CD8-positive, alpha-beta memory T cell (primary cell): ENCODE measurements around the gene REEP6. TPM values are rescaled to one million over a fixed set of nuclear protein-coding genes. Genes with fewer than 3 reads are reported as not detected.
A peak's percentile ranks its signal among the peaks of the same experiment; 100 is the strongest.
"Not testable (repeated sequence)": the region's sequence is repeated elsewhere in the genome, so short reads cannot be mapped to it uniquely, and the experiment has no call there.

ENCODE experiments used
- CTCF ChIA-PET: fragments of 350-600 bp; sonication (Branson Sonifier 250); formaldehyde crosslinking; loops from one replicate; lab custom pipeline; 2021; ENCODE audit warnings: antibody characterized with exemption; lab: Charles Lee
- POLR2A ChIA-PET: fragments of 350-600 bp; sonication (Branson Sonifier 250); formaldehyde crosslinking; loops from one replicate; lab custom pipeline; 2021; ENCODE audit warnings: antibody characterized with exemption; lab: Charles Lee
- DNase-seq, 5 donors: peaks; one replicate each; pipeline versions ENCODE4 v3.0.0 to v3.0.0-alpha.2; 2020 to 2022; ENCODE audit warnings: mixed read lengths in 1 of 5
- H3K27ac ChIP-seq: one replicate; pipeline ENCODE4 v1.7.0; 2013; ENCODE audit warnings: low read depth, mild to moderate bottlenecking, low read length, moderate library complexity
- H3K27me3 ChIP-seq: 2 replicates; pipeline ENCODE4 v1.7.0; 2013; ENCODE audit warnings: low read length, mild to moderate bottlenecking; ENCODE audit not compliant: insufficient read depth, poor library complexity, severe bottlenecking
- H3K36me3 ChIP-seq: 2 replicates; pipeline ENCODE4 v1.7.0; 2013; ENCODE audit warnings: mild to moderate bottlenecking, low read length, moderate library complexity; ENCODE audit not compliant: insufficient read depth
- H3K4me1 ChIP-seq: 2 replicates; pipeline ENCODE4 v1.7.0; 2013; ENCODE audit warnings: mild to moderate bottlenecking, low read length, moderate library complexity; ENCODE audit not compliant: insufficient read depth
- H3K4me3 ChIP-seq: 2 replicates; pipeline ENCODE4 v1.7.0; 2013; ENCODE audit warnings: mild to moderate bottlenecking, low read length
- H3K9me3 ChIP-seq: 2 replicates; pipeline ENCODE4 v1.7.0; 2013; ENCODE audit warnings: mild to moderate bottlenecking, low read length
- H3K27ac Mint-ChIP-seq, 8 donors: one replicate each; pipeline ENCODE4 v1.8.0; 2020 to 2021; ENCODE audit warnings: mixed read lengths in 8 of 8, mild to moderate bottlenecking in 6 of 8, inconsistent platforms in 3 of 8, moderate library complexity in 3 of 8
- H3K27me3 Mint-ChIP-seq, 2 donors: one replicate each; pipeline ENCODE4 v1.8.0; 2020 to 2021; ENCODE audit warnings: mixed read lengths in 2 of 2, mild to moderate bottlenecking in 1 of 2, moderate library complexity in 1 of 2
- H3K36me3 Mint-ChIP-seq, 3 donors: one replicate each; pipeline ENCODE4 v1.8.0; 2020 to 2021; ENCODE audit warnings: mixed read lengths in 3 of 3, inconsistent platforms in 1 of 3, mild to moderate bottlenecking in 1 of 3
- H3K4me1 Mint-ChIP-seq, 3 donors: one replicate each; pipeline ENCODE4 v1.8.0; 2020 to 2021; ENCODE audit warnings: mixed read lengths in 3 of 3, inconsistent platforms in 1 of 3, mild to moderate bottlenecking in 1 of 3
- H3K4me3 Mint-ChIP-seq, 7 donors: one replicate each; pipeline ENCODE4 v1.8.0; 2020 to 2021; ENCODE audit warnings: mixed read lengths in 7 of 7, mild to moderate bottlenecking in 6 of 7, moderate library complexity in 4 of 7, inconsistent platforms in 2 of 7
- H3K9me3 Mint-ChIP-seq, 5 donors: one replicate each; pipeline ENCODE4 v1.8.0; 2020 to 2022; ENCODE audit warnings: mixed read lengths in 5 of 5, mild to moderate bottlenecking in 3 of 5, moderate library complexity in 2 of 5, inconsistent platforms in 1 of 5
- polyA plus RNA-seq: library from polyadenylated mRNA; unstranded; fragments of 300-500 nt; fragmentation: Illumina TruSeq; gene quantifications from one replicate; pipeline ENCODE4 v1.2.3, GENCODE V29; 2021
- total RNA-seq, 2 experiments: library from RNA; stranded (reverse); gene quantifications; one replicate each; pipeline ENCODE4 v1.2.3, GENCODE V29; 2021

Gene REEP6
- total and polyA plus RNA-seq, 3 experiments from 2014 or later, result 1.8 to 4.5 (median 2.0) TPM

GRCh38 chr19:1525343-1525742, 34.4 kb downstream of the REEP6 start:
- no peak for DNase-seq
- H3K27me3 ChIP-seq, result peaks cover 8% of the 10 kb centered on the region
- peaks cover 33 to 44% of the 10 kb centered on the region in 2 donors for H3K27me3 Mint-ChIP-seq

DNA sequence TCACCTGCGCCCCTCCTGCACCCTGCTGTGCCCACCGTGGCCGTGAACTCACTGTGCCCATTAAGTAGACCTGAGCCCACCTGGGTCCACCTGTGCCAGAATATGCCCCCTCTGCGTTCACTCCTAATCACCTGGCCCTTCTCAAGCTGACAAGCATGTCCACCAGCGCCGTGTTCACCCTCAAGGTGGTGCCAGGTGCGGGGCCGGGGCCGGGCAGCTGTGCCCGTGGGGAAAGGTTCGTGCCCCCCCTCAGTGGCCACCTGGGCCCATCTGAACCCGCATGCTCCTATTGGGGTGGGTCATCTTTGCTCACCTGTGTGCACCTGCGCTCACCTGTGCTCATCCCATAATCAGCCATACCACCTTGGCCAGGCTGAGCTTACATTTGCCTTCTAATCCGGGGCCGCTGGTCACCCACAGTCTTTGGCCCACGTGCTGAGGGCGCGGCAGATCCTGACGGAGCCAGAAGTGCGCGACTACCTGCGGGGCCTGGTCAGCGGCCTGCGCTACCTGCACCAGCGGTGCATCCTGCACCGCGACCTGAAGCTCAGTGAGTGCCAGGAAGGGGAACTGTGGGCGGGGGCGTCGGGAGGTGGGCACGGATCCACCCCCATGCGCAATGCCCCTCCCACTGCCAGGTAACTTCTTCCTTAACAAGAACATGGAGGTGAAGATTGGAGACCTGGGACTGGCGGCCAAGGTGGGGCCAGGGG, 35.2 kb downstream of the REEP6 start:
- Histone ChIP-seq H3K27me3 (peaks cover 8% of the 10 kb centered on the region), H3K27ac (no peak overlapping the region), H3K4me3 (no peak overlapping the region), H3K9me3 (no peaks in the 10 kb centered on the region), H3K4me1 (no peaks in the 10 kb centered on the region), H3K36me3 (no peaks in the 10 kb centered on the region)
- ChIA-PET CTCF (no interaction called here), POLR2A (no interaction called here)
- no peak for DNase-seq
- H3K27me3 Mint-ChIP-seq, result peaks cover 36 to 44% of the 10 kb centered on the region in 2 donors
- no peak overlapping the region for H3K27ac Mint-ChIP-seq
- H3K4me1 Mint-ChIP-seq, result peaks cover 6 to 9% (median 6%) of the 10 kb centered on the region in 3 donors
- H3K4me3 Mint-ChIP-seq, result peak overlapping the region in 1 of 7 donors; percentile 37
- no peaks in the 10 kb centered on the region for H3K36me3 Mint-ChIP-seq
- H3K9me3 Mint-ChIP-seq, result peaks cover 0 to 4% (median 0%) of the 10 kb centered on the region in 5 donors

More at GRCh38 chr19:1525343-1525742, 34.4 kb downstream of the REEP6 start:
- peaks cover 0 to 4% (median 0%) of the 10 kb centered on the region in 5 donors for H3K9me3 Mint-ChIP-seq
- H3K9me3 ChIP-seq, result no peaks in the 10 kb centered on the region
- no peaks in the 10 kb centered on the region for H3K36me3 Mint-ChIP-seq
- no peak overlapping the region for H3K27ac ChIP-seq
- H3K36me3 ChIP-seq, result no peaks in the 10 kb centered on the region
- no peak overlapping the region for H3K27ac Mint-ChIP-seq
- no peak overlapping the region for H3K4me3 Mint-ChIP-seq
- peaks cover 6 to 9% (median 6%) of the 10 kb centered on the region in 3 donors for H3K4me1 Mint-ChIP-seq
- ChIA-PET POLR2A (no interaction called here), CTCF (no interaction called here)
- H3K4me3 ChIP-seq, result no peak overlapping the region
- no peaks in the 10 kb centered on the region for H3K4me1 ChIP-seq

- CTCF ChIA-PET, result no interaction called here
- H3K27me3 ChIP-seq, result peaks cover 8% of the 10 kb centered on the region
Observed at GRCh38 chr19:1526979-1527649, 36.1 kb downstream of the REEP6 start.

GRCh38 chr19:1527650-1528309, 36.8 kb downstream of the REEP6 start:
- POLR2A ChIA-PET, result no interaction called here

More at GRCh38 chr19:1526979-1527649, 36.1 kb downstream of the REEP6 start:
- H3K36me3 ChIP-seq, result no peaks in the 10 kb centered on the region
- no peak overlapping the region for H3K4me3 ChIP-seq
- H3K27ac Mint-ChIP-seq, result peak overlapping the region in 1 of 8 donors; percentile 68
- H3K27me3 Mint-ChIP-seq, result peaks cover 39 to 53% of the 10 kb centered on the region in 2 donors
- no peaks in the 10 kb centered on the region for H3K36me3 Mint-ChIP-seq
- no peak overlapping the region for H3K27ac ChIP-seq
- H3K4me1 ChIP-seq, result no peaks in the 10 kb centered on the region
- no peak for DNase-seq
- no peak overlapping the region for H3K4me3 Mint-ChIP-seq
- H3K4me1 Mint-ChIP-seq, result peaks cover 6 to 9% (median 6%) of the 10 kb centered on the region in 3 donors
- H3K9me3 ChIP-seq, result no peaks in the 10 kb centered on the region
- POLR2A ChIA-PET, result no interaction called here
- peaks cover 0 to 4% (median 0%) of the 10 kb centered on the region in 5 donors for H3K9me3 Mint-ChIP-seq

GRCh38 chr19:1528596-1529429, 37.8 kb downstream of the REEP6 start:
- peaks cover 0 to 4% (median 0%) of the 10 kb centered on the region in 5 donors for H3K9me3 Mint-ChIP-seq
- H3K36me3 Mint-ChIP-seq, result no peaks in the 10 kb centered on the region
- H3K9me3 ChIP-seq, result no peaks in the 10 kb centered on the region
- ChIA-PET CTCF (no interaction called here), POLR2A (no interaction called here)
- H3K27me3 Mint-ChIP-seq, result peaks cover 31 to 50% of the 10 kb centered on the region in 2 donors
- no peak overlapping the region for H3K4me3 ChIP-seq
- H3K4me1 Mint-ChIP-seq, result peaks cover 6 to 9% (median 6%) of the 10 kb centered on the region in 3 donors
- no peak overlapping the region for H3K27ac Mint-ChIP-seq
- H3K4me3 Mint-ChIP-seq, result no peak overlapping the region
- no peaks in the 10 kb centered on the region for H3K36me3 ChIP-seq
- H3K27me3 ChIP-seq, result peaks cover 8% of the 10 kb centered on the region
- no peak overlapping the region for H3K27ac ChIP-seq
- no peak for DNase-seq
- no peaks in the 10 kb centered on the region for H3K4me1 ChIP-seq

More at GRCh38 chr19:1527650-1528309, 36.8 kb downstream of the REEP6 start:
- peaks cover 0 to 4% (median 0%) of the 10 kb centered on the region in 5 donors for H3K9me3 Mint-ChIP-seq
- Histone ChIP-seq H3K9me3 (no peaks in the 10 kb centered on the region), H3K27ac (no peak overlapping the region), H3K4me3 (no peak overlapping the region), H3K36me3 (no peaks in the 10 kb centered on the region), H3K4me1 (no peaks in the 10 kb centered on the region), H3K27me3 (peaks cover 8% of the 10 kb centered on the region)
- DNase-seq, result no peak
- H3K4me3 Mint-ChIP-seq, result no peak overlapping the region
- peaks cover 6 to 9% (median 6%) of the 10 kb centered on the region in 3 donors for H3K4me1 Mint-ChIP-seq
- H3K27me3 Mint-ChIP-seq, result peaks cover 37 to 53% of the 10 kb centered on the region in 2 donors
- peak overlapping the region in 1 of 8 donors; percentile 68 for H3K27ac Mint-ChIP-seq
- CTCF ChIA-PET, result no interaction called here
- H3K36me3 Mint-ChIP-seq, result no peaks in the 10 kb centered on the region

DNA sequence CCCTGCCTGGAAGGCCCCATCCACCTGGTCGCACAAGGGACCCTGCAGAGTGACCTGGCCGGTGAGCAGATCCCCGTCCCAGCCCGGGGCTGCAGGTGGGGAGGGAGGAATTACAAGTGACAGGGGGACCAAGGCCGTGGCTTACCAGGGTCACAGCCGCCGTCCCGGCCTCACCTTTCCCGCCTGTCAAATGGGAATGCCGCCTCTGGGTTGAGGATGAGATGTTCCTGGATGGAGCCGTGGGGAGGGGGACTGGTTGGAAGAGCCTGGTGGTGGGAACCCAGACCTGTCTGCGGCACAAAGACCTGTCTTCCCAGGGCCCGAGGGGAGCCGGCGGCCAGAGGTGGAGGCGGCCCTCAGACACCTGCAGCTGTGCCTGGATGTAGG, 38.4 kb downstream of the REEP6 start:
- DNase-seq, result no peak
- Histone ChIP-seq H3K9me3 (no peaks in the 10 kb centered on the region), H3K4me1 (no peaks in the 10 kb centered on the region), H3K27me3 (peaks cover 7% of the 10 kb centered on the region), H3K4me3 (no peak overlapping the region), H3K27ac (no peak overlapping the region), H3K36me3 (no peaks in the 10 kb centered on the region)
- H3K4me1 Mint-ChIP-seq, result peaks cover 4 to 6% (median 5%) of the 10 kb centered on the region in 3 donors
- no peak overlapping the region for H3K4me3 Mint-ChIP-seq
- peaks cover 30 to 47% of the 10 kb centered on the region in 2 donors for H3K27me3 Mint-ChIP-seq
- H3K27ac Mint-ChIP-seq, result no peak overlapping the region
- H3K9me3 Mint-ChIP-seq, result peaks cover 0 to 4% (median 0%) of the 10 kb centered on the region in 5 donors
- ChIA-PET POLR2A (no interaction called here), CTCF (no interaction called here)
- no peaks in the 10 kb centered on the region for H3K36me3 Mint-ChIP-seq

DNA sequence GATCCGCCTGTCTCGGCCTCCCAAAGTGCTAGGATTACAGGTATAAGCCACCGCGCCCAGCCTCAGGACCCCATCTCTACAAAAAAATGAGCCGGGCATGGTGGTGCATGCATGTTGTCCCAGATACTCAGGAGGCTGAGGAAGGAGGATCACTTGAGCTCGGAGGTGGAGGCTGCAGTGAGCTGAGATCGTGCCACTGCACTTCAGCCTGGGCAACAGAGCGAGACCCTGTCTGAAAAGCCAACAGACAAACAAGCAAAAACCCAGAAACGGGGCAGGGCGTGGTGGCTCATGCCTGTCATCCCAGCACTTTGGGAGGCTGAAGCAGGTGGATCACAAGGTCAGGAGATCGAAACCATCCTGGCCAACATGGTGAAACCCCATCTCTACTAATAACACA, 39.9 kb downstream of the REEP6 start:
- H3K36me3 Mint-ChIP-seq, DNase-seq, H3K27me3 ChIP-seq, H3K27ac ChIP-seq, H3K9me3 Mint-ChIP-seq, H3K36me3 ChIP-seq, H3K4me3 ChIP-seq, POLR2A ChIA-PET, H3K4me3 Mint-ChIP-seq, H3K27ac Mint-ChIP-seq, H3K4me1 Mint-ChIP-seq, H3K4me1 ChIP-seq, H3K9me3 ChIP-seq: not testable (repeated sequence)
- CTCF ChIA-PET, result interaction anchor here (1.6 kb wide), 1 partner anchor 16 kb away, joined by 6 read pairs; no protein-coding TSS in a partner anchor
- peaks cover 29 to 41% of the 10 kb centered on the region in 2 donors for H3K27me3 Mint-ChIP-seq
